K562 treated with DMSO at 1 percent for 24 hours (cell line): ENCODE results near the gene ABI3BP. TPM values are rescaled to one million over a fixed set of nuclear protein-coding genes. Genes with fewer than 3 reads are reported as not detected.

Experiments
- total RNA-seq: library from RNA; unstranded; fragments of 300-600 nt; gene quantifications from 2 replicates; pipeline ENCODE4 v1.2.3, GENCODE V29; 2022; ENCODE audit warnings: low read depth; ENCODE audit not compliant: insufficient read depth

Gene ABI3BP, protein sequence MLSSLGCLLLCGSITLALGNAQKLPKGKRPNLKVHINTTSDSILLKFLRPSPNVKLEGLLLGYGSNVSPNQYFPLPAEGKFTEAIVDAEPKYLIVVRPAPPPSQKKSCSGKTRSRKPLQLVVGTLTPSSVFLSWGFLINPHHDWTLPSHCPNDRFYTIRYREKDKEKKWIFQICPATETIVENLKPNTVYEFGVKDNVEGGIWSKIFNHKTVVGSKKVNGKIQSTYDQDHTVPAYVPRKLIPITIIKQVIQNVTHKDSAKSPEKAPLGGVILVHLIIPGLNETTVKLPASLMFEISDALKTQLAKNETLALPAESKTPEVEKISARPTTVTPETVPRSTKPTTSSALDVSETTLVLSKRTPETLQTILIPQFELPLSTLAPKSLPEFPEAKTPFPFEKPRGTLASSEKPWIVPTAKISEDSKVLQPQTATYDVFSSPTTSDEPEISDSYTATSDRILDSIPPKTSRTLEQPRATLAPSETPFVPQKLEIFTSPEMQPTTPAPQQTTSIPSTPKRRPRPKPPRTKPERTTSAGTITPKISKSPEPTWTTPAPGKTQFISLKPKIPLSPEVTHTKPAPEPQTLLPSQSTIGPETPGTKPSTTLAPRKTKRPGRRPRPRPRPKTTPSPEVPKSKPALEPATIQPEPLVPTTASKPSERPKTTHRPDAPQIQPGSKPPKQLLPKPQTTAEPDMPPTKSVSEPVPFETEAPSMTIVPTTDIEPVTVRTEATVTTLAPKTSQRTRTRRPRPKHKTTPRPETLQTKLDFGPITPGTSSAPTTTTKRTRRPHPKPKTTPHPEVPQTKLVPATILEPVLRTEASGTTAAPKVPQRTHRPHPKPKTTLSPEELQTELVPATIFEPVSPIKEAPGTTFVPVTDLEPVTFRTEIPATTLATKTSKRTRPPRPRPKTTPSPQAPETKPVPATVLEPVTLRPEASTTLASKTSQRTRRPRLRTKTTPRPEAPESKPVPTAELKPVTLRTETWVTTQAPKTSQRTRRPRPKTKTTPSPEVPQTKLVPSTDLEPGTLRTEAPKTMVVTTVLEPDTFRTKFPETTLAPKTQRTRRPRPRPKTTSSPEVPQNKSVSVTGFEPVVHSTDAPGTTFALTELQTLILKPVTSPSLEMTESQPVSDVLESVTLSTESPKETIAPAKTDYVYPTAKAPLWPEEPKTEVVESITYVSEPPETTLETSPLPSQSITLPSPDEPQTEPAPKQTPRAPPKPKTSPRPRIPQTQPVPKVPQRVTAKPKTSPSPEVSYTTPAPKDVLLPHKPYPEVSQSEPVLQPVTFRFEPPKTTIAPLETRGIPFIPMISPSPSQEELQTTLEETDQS (N-terminal part only)
- 0.05 TPM in 1 of 2 replicates, not detected in the other for total RNA-seq

DNA sequence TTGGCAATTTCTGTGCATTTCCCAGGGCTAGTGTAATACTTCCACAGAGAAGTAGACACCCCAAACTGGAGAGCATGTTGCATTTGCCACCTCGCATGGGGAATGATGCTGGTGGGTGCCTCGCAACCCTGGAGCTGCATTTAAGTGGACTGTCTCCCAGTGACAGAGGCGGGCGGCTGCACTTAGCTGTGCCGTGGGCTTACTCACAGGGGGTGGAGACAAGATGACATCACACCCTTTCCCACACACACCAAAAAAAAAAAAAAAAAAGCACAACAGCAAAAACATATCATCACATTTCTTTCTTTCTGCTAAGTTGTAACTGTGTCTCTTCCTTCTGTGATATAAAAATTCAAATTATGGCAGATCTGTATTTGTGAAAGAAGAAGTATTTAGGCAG lies at the start of gene ABI3BP:
TSS of gene ABI3BP (minus strand) at position 113 of the 400 bp plus-strand sequence. CDS start at position 76, 37 bp downstream.

DNA sequence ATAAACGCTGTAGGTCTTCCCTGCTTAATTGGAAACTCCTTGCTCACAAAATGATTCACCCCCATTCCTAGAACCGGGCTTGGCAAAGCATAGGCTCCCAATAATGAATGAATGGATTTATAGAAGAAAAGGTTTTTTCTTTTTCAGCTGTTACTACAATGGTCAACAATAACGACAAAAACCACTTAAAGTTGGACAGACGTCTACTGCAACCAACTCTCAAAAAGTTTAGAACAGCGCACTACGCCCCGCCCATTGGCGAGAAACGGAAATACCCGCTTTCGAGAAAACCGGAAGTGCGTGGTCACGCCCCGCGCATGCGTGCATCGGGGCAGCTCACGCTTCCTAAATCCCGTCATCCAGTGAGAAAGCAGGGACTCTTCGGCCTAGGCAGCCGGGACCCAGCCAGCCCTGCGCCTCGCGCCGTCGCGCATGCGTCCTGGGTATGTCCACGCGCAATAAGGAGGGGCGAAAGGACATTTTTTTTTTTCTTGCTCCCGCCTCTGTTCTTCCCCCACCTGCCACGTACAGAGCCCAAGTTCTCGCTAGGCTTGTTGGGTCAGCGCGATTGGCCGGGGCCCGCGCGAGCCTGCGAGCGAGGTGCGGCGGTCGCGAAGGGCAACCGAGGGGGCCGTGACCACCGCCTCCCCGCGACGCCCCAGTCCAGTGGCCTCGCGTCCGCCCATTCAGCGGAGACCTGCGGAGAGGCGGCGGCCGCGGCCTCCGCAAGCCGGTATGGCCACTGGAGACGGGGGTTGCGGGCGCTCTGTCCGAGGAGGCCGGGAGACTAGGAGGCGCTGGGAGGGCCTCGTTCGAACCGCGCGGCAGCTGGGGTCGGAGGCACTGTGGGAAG lies 284.0 kb downstream of the ABI3BP start, which contains the start of gene TFG:
TSS of gene TFG (plus strand) at position 506 of the 853 bp plus-strand sequence. CDS start 4,192 bp downstream, outside the sequence.

